ENCODE results near the gene MINK1.

MINK1 gene

DNA sequence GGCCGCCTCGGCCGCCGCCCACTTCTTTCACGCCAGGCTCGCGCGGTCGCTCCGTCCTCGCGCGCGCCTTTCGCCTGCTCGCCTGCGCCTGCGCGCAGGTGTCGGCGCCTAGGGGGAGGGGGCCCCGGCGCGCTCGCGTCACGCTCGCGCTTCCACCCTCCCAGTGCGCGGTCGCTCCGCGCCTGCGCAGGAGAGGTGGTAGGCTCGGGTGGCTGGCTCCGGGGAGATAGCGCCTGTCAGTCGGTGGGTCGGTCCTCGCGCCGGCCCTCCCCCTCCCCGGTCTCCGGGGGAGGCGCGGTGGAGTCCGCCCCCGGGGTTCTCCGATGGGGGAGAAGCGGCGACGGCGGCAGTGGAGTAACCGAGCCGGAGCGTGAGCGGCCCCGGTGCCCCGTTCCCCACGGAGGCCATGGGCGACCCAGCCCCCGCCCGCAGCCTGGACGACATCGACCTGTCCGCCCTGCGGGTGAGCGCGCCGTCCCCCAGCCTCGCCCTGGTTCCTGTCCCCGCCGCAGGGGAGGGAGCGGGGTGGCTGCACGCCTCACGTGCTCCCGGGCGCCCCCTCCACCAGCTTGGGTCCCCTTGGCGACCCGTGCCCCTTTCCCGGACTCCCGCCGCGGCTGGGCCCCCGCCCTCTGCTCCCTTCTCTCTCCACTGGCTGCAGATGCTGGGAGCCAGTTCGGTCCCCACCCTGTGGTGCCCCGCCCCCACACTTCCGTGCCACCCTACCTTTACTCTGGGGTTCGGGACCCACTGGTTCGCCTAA lies at the start of gene MINK1:
MINK1 (plus strand) TSS at position 163 of the 763 bp plus-strand sequence; CDS start at position 407, 244 bp downstream.
- peak; percentile 75 to 83 for DNase-seq (ENCODE audit: low read depth in 2 of 2)

- no peak for DNase-seq (ENCODE audit: low read depth in 2 of 2)
Measured at GRCh38 chr17:4785311-4786105, 47.6 kb upstream of the MINK1 start.

DNA sequence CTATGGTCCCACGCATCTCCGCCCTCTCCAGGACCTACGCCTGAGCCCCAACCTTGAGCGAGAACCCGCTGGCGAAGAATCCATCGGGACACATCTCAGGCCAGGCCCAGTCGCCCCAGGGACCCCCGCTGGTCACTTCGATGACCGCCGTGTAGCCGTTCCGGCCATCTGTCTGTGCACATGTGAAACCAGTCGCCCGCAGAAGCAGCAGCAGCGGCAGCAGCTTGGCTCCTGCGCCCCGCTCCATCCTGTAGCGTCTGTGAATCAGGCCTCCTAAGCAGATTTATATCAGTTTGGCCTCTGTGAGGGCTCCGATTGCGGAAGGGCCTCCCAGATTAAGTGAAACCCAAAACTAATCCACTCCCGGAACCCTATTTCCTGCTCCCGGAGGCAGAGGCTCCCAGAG lies 47.0 kb upstream of the MINK1 start, which contains the start of gene VMO1:
VMO1 (minus strand) TSS at position 259 of the 406 bp plus-strand sequence; CDS start at position 247, 12 bp downstream.
- no peak for DNase-seq (ENCODE audit: low read depth in 2 of 2)

- no peak for DNase-seq (ENCODE audit: low read depth in 2 of 2)
Measured at GRCh38 chr17:4786516-4786915, 46.6 kb upstream of the MINK1 start.

DNA sequence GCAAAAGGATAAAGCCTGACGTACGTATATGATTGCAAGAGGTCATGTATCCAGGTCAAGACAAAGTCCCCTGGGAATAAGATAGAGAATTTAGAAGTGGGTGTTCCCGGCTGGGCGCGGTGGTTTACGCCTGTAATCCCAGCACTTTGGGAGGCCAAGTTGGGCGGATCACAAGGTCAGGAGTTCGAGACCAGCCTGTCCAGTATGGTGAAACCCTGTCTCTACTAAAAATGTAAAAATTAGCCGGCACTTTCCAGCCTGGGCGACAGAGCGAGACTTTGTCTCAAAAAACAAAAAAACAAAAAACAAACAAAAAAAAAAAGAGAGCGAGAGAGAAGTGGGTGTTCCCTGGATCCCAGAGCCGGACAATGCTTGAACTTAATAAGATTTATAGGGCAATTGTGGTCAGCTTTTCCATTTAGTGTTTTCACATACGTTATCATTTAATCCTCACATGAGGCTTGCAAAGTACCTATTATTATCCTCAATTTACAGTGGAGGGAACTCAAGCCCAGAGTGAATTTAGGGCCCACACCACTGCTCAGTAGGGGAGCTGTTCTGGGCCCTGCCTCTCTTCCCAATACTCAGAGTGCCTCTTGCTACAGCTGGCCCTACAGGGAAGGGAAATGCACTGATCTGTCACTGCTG lies 44.9 kb upstream of the MINK1 start:
- no peak for DNase-seq (ENCODE audit: low read depth in 2 of 2)

- no peak for DNase-seq (ENCODE audit: low read depth in 2 of 2)
Measured at GRCh38 chr17:4788807-4789700, 44.1 kb upstream of the MINK1 start, which contains the start of gene GLTPD2. TSS of gene GLTPD2 (plus strand) at chr17:4788964. CDS start at chr17:4789012, 48 bp downstream.

DNA sequence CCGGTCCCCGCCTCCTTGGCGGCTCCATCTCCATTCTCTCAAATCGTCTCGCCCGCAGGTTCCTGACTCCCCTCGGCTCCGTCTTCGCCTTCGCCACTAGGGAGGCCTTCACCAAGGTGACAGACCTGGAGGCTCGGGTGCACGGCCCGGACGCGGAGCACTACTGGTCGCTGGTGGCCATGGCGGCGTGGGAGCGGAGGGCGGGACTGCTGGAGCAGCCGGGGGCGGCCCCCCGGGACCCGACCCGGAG lies 43.5 kb upstream of the MINK1 start:
- DNase-seq (ENCODE audit: low read depth in 2 of 2), result no peak

- peak; percentile 67 to 78 for DNase-seq (ENCODE audit: low read depth in 2 of 2)
Measured at GRCh38 chr17:4789951-4790704, 43.0 kb upstream of the MINK1 start.

GRCh38 chr17:4790705-4791088 lies 42.4 kb upstream of the MINK1 start:
- no peak for DNase-seq (ENCODE audit: low read depth in 2 of 2)

DNA sequence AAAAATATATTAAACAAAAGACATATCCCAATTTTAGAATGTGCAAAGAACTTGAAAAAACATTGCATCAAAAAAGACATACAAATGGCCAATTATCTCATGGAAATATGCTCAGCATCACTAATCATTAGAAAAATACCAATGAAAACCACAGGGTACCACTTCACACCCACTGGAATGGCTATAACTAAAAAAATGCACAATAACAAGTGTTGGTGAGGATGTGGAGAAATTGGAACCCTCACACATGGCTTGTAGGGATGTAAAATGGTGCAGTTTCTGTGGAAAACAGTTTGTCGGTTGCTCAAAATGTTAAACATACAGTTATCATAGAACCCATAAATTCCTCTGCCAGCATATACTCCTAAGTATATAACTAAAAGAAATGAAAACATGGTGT lies 38.0 kb upstream of the MINK1 start:
- no peak for DNase-seq (ENCODE audit: low read depth in 2 of 2)

DNA sequence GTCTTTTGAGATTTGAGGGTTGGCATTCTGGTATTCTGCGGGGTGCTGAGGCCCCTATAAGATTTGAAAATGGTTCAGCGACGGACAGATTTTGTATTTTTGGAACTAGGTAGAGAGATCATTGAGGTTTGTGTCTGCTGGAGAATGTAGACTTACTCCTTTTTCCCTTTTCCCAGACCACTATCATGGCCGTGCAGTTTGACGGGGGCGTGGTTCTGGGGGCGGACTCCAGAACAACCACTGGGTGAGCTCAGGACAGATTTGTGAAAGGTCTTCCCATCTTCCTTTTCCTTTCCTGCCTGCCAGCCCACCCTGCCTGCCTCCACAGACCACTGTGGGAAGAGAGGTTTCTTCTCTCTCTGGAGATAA lies 36.6 kb upstream of the MINK1 start:
- DNase-seq (ENCODE audit: low read depth in 2 of 2), result no peak

DNA sequence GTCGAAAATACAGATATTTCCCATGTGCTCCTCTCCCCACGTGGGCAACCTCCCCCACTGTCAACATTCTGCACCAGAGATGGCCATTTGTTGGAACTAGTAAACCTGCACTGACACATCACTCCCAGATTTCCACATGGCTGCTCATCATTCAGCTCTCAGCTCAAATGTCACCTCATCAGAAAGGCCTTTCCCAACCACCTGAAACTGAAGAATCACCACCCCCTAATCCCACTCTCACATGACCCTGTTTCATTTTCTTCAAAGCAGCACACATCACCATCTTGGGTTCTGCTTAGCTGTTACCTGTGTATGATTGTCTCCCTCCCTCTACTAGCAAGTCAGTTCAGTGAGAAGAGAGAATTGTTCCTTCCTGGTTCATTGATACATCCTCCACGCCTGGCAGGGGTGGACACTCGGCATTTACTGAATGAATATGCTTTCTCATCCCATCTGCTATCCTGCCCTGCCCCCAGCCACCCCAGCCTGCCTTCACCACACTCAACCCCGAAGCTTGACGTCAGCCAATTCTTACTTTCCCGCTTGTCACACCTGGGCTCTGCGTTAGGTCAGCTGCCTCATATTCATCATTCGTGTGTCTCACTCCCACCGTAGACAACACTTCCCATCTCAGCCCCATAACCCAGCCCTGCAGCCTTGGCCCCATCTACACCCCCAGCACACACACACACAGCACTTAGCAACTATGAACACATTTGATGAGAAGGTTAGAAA lies 32.5 kb upstream of the MINK1 start:
- DNase-seq (ENCODE audit: low read depth in 2 of 2), result no peak

GRCh38 chr17:4802228-4802627 lies 30.9 kb upstream of the MINK1 start, which contains the start of gene C17orf114:
TSS of gene C17orf114 (minus strand) at chr17:4802328.
- no peak for DNase-seq (ENCODE audit: low read depth in 2 of 2)

DNA sequence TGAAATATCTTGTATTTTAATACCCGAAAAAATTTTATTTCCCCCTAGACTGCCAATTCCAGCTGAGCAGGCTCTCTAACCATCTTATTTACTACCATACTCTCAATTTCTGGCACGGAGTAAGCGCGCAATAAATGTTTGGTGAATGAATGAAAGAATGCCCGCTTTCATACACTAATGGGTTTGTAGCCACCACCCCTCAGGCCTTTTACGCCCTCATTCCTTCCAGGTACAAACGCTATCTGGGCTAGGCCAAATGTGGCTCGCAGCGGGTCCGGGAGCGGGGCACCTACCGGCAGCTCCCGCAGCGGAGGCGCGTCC lies 26.7 kb upstream of the MINK1 start:
- DNase-seq (ENCODE audit: low read depth in 2 of 2), result no peak

GRCh38 chr17:4806777-4807604 lies 26.1 kb upstream of the MINK1 start, which contains the start of gene PLD2:
TSS of gene PLD2 (plus strand) at chr17:4807152. CDS start at chr17:4807773, 621 bp downstream.
- DNase-seq (ENCODE audit: low read depth in 2 of 2), result peak; percentile 75 to 88

- DNase-seq (ENCODE audit: low read depth in 2 of 2), result no peak
Measured at GRCh38 chr17:4807605-4808377, 25.3 kb upstream of the MINK1 start.

DNA sequence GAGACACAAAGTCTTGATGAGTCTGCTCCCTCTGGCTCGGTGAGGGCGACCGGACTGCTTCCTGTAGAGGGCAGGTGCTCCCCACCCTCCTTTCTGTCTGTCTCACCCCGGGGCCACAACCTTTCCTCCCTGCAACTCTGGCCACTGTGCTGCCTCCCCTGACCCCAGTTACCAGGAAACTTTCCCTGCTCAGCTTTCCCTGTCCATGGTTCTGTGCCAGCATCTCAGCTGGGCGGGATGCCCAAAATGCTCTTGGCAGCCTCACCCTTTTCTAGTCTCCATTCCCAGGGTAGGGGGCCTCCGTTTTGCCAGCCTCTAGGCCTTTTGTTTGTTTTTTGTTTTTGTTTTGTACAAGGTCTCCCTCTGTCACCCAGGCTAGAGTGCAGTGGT lies 24.8 kb upstream of the MINK1 start:
- no peak for DNase-seq (ENCODE audit: low read depth in 2 of 2)

GRCh38 chr17:4810696-4811290 lies 22.3 kb upstream of the MINK1 start:
- DNase-seq (ENCODE audit: low read depth in 2 of 2), result no peak

Measured in stimulated activated CD4-positive, alpha-beta T cell treated with anti-CD3 and anti-CD28 coated beads, Interleukin-15, amount 100 ng/mL, for 48 hours (primary cell).